ENCODE data around the gene ZFP42.
"Not testable (repeated sequence)": the region's sequence is repeated elsewhere in the genome, so short reads cannot be mapped to it uniquely, and the experiment has no call there.

ZFP42 gene

GRCh38 chr4:188021548-188022249 is 26.1 kb downstream of the ZFP42 start:
- no peak for DNase-seq (ENCODE audit: low spot score)

- DNase-seq (ENCODE audit: low spot score), result no peak
Observed at GRCh38 chr4:188023682-188024081, 28.1 kb downstream of the ZFP42 start.

GRCh38 chr4:188025476-188025875 is 29.9 kb downstream of the ZFP42 start:
- no peak for DNase-seq (ENCODE audit: low spot score)

GRCh38 chr4:188029114-188029513 is 33.5 kb downstream of the ZFP42 start:
- no peak for DNase-seq (ENCODE audit: low spot score)

GRCh38 chr4:188030401-188030800 is 34.8 kb downstream of the ZFP42 start:
- DNase-seq (ENCODE audit: low spot score), result no peak

DNA sequence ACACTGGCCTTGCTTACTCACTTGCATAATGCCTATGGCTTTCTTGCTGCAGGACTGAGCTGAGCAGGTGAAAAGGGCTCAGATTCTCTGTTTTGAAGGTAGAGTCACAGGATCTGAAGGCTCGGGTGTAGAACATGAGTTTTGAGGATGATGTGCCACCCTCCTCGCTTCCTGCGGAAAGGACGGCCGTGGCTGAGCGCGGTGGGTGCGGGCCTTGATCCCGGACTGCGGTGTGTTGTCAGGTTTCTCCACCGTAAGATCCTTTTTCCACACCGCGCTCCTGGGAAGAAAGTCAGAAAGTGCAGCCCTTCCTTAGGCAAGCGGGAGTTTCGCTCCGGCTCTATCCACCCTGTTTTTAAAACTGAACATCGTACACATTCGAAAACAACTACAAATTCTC is 36.2 kb downstream of the ZFP42 start:
- DNase-seq (ENCODE audit: low spot score), result no peak

DNA sequence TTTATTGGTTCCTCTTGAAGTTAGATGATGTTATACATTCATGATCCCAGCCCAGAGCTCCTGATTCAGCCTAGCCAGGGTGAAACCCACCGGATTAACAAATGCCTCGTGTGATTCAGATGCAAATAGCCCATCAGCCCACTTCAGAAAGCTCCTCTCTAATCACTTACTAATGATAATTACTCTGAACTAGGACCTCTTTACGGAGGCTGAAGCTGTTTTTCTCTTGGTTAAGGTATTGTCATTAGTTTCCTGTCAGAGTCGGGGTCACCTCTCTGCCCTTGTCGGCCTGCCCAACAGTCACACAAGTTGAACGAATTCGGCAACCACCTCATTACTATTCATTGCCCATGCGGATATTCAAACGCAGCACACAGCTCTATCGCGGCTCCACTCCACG is 36.6 kb downstream of the ZFP42 start:
- DNase-seq (ENCODE audit: low spot score), result no peak

DNA sequence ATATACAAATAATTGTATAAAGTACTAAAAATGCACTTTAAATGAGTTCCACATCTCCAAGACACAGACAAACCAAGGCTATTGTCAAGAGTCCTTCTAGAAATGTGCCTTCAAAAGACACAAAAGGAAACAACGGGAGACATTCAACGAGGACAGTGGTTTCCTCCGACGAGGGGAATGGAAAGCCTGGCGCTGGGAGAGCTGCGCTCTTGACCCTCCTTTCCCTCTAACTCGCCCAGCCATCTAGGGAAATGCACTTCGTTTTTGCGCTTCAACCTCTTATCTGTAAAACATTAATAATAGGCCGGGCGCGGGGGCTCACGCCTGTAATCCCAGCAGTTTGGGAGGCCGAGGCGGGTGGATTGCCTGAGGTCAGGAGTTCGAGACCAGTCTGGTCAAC is 37.0 kb downstream of the ZFP42 start:
- no peak for DNase-seq (ENCODE audit: low spot score)

DNA sequence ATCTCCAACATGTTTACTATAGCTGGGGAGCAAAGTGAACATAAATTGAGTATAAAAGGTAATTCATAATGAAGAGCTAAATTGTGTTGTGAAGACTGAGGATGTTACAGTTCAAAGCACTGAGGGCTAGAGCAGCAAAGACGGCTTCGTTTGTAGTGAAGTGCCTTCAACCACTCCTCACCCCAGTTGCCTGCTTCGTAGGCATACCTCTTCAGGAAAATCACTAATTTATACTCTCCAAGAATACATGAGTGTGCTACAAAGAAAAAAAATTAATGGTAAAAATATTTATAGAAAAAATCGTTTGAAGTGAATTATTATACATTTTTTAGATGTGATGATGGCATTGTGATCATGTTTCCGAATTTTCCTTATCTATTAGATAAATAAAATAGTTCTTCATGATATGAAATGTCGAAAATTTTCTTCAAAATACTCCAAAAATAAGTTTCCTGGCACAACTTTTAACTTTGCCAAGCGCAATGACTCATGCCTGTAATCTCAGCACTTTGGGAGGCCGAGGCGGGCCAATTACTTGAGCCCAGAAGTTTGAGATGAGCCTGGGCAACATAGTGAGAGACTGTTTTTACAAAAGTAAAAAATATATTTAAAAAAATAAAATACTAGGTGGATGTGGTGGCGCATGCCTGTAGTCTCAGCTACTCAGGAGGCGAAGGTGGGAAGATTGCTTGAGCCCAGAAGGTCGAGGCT is 41.6 kb downstream of the ZFP42 start:
- no peak for DNase-seq (ENCODE audit: low spot score)

GRCh38 chr4:188041721-188042120 is 46.1 kb downstream of the ZFP42 start:
- no peak for DNase-seq (ENCODE audit: low spot score)

DNA sequence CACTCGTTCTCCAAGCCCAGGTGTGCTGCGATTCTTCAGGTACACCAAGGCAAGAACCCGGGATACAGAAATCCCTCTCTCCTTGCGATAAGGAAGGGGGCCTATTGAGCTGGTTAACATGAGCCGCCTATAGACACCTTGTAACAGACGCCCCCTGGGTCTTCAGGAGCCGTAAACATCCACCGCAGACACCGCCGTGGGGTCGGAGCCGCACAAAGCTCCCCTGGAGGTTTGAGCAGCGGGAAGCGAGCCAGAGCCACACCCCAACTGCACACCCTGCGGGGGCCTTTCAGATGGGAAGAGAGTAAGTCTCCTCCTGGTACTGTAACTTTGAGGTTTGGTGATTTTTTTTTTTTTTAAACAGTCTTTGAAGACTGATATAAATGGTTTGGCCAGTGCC is 46.6 kb downstream of the ZFP42 start:
- no peak for DNase-seq (ENCODE audit: low spot score)

GRCh38 chr4:188043154-188043553 is 47.6 kb downstream of the ZFP42 start:
- DNase-seq (ENCODE audit: low spot score), result no peak

- not testable (repeated sequence) for DNase-seq (ENCODE audit: low spot score)
Observed at GRCh38 chr4:188045461-188045860, 49.9 kb downstream of the ZFP42 start.

DNA sequence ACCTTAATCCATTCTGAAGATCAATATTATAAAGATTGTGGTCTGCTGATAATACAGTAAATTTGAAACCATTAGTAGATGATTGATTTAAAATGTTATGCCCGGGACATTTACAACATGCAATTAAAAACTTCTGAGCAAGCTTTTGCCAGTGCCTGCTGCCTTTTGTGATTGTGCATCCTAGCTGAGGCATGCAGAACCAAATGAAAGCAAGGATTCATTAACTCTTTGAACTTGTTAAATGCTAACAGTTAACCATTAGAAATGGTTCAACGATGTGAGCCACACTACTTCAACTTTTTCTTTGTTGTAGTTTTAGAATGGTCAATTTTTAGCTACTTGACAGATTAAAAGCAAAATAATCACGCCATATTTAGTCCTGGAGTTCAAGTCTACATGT is 51.1 kb downstream of the ZFP42 start:
- no peak for DNase-seq (ENCODE audit: low spot score)

DNA sequence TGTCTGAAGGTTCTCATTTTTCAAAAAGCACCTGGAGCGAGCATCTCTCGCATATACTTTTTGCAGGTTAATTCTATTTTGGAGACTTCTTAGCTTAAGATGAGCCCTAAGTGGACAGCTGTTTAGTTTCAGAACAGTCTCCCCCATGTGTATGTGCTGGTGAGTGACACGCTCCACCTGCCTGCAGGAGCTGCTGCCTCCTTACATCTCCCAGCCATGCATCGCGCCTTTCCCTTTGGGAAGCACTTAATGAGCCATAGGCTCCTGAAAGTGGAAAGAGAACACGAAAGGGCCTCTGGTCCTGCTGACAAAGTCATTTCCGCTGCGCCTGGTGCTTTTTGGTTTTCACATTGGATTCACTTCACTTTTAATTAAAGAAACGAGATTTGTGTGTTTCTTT is 57.7 kb downstream of the ZFP42 start:
- DNase-seq (ENCODE audit: low spot score), result no peak

Measured in GM03348 (cell line).